ENCODE data around the gene TSNAXIP1. TPM values are rescaled to one million over a fixed set of nuclear protein-coding genes. Genes with fewer than 3 reads are reported as not detected.
"Not testable (repeated sequence)": the region's sequence is repeated elsewhere in the genome, so short reads cannot be mapped to it uniquely, and the experiment has no call there.

Gene TSNAXIP1
- total and polyA plus RNA-seq, 8 donors, result 0.52 to 7.1 (median 6.2) TPM

GRCh38 chr16:67833415-67834241 is 26.9 kb downstream of the TSNAXIP1 start:
- no peaks in the 10 kb centered on the region for H3K27me3 ChIP-seq
- peak overlapping the region; percentile 69 to 92 for H3K4me3 ChIP-seq
- H3K27ac ChIP-seq, result peak overlapping the region in 1 of 2 donors; percentile 48
- no peaks in the 10 kb centered on the region for H3K9me3 ChIP-seq
- ATAC-seq, result peak; percentile 100
- peak; percentile 89 to 97 (median 93) for DNase-seq
- intact Hi-C loops (cut with DNase I), result no loop called here
- H3K36me3 ChIP-seq, result peaks cover 0 to 37% of the 10 kb centered on the region in 2 donors
- H3K4me1 ChIP-seq, result peaks cover 2 to 17% of the 10 kb centered on the region in 2 donors
- TF ChIP-seq CTCF (IDR thresholded peaks at IDR 0.05), result no peak

- no peak for DNase-seq
- H3K4me3 ChIP-seq, result peak overlapping the region; percentile 69 to 92
- H3K4me1 ChIP-seq, result peaks cover 2 to 17% of the 10 kb centered on the region in 2 donors
- TF ChIP-seq CTCF (IDR thresholded peaks at IDR 0.05), result no peak
- no peak for ATAC-seq
- H3K27ac ChIP-seq, result peak overlapping the region in 1 of 2 donors; percentile 48
- no peaks in the 10 kb centered on the region for H3K9me3 ChIP-seq
- intact Hi-C loops (cut with DNase I), result no loop called here
- no peaks in the 10 kb centered on the region for H3K27me3 ChIP-seq
- H3K36me3 ChIP-seq, result peaks cover 0 to 31% of the 10 kb centered on the region in 2 donors
These were observed 27.5 kb downstream of the TSNAXIP1 start for GRCh38 chr16:67834242-67834614.

- H3K4me1 ChIP-seq, result peaks cover 2 to 22% of the 10 kb centered on the region in 2 donors
- H3K4me3 ChIP-seq; H3K27ac ChIP-seq; DNase-seq; H3K36me3 ChIP-seq; H3K9me3 ChIP-seq; H3K27me3 ChIP-seq; ATAC-seq; intact Hi-C loops (cut with DNase I): not testable (repeated sequence)
These were observed 30.5 kb downstream of the TSNAXIP1 start for GRCh38 chr16:67837190-67837589.

DNA sequence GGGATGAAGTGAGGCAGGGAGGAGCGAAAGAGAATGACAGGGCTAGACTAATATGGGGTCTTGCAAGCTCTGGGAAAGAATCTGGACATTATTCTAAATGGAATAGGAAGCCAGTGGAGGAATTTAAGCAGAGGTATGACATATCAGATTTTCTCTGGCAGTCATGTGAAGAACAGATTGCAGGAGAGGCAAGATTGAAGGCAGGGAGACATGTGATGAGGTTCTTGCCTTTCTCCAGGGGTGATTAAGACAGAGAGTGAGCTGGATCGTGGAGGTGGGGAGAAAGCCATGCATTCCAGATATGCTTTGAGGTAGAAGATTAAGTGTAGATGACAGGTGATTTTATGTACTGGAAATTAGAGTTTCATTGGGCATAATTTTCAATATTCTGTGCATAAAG is 31.1 kb downstream of the TSNAXIP1 start:
- no peak for DNase-seq
- no peak for ATAC-seq
- intact Hi-C loops (cut with DNase I), result no loop called here
- Histone ChIP-seq H3K4me3 (no peak overlapping the region), H3K9me3 (no peaks in the 10 kb centered on the region), H3K27ac (no peak overlapping the region), H3K4me1 (peaks cover 0 to 18% of the 10 kb centered on the region in 2 donors), H3K27me3 (no peaks in the 10 kb centered on the region), H3K36me3 (no peaks in the 10 kb centered on the region)
- no peak for TF ChIP-seq CTCF (IDR thresholded peaks at IDR 0.05)

DNA sequence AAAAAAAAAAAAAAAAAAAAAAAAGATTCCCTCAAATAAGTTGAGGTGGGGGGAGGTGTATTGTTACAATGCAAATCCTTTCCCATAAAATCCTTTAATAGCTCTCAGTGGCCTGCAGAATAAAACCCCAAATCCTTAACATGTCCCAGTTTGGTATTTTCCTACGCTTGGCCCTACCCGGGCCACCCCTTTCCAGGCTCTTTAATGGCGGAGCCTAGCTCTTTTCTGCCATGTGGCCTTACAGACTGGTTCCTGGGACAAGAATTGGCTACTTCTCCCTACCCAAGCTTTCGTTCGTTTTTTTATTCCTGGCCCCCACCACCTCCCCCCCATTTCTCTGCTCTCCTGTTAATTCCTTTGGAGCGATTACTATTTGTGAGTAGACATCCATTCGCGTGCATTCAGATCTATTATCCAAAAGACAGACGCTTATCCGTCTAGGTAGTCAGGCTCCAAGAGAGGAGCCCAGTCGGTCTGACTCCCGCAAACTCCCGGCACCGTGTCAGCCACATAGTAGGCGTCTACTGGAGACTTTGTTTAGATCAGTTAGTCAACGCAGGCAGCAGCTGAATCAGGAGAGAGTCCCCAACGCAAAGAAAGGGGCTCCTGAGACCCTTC is 34.6 kb downstream of the TSNAXIP1 start:
- intact Hi-C loops (cut with DNase I), result no loop called here
- no peak for TF ChIP-seq CTCF (IDR thresholded peaks at IDR 0.05)
- ATAC-seq, result no peak

More for the DNA sequence above, 34.6 kb downstream of the TSNAXIP1 start:
- H3K27me3 ChIP-seq, result no peaks in the 10 kb centered on the region
- H3K4me3 ChIP-seq, result peak overlapping the region; percentile 61 to 83
- no peaks in the 10 kb centered on the region for H3K9me3 ChIP-seq
- no peaks in the 10 kb centered on the region for H3K36me3 ChIP-seq
- H3K27ac ChIP-seq, result peak overlapping the region; percentile 97 to 100
- peaks cover 30 to 42% of the 10 kb centered on the region in 2 donors for H3K4me1 ChIP-seq
- no peak for DNase-seq

Measured in left lung (tissue), 10 donors.